Fibroblast of mammary gland (primary cell): Measurements from ENCODE around the gene STK10.

Experiments
- DNase-seq: peaks from one replicate; pipeline ENCODE4 v3.0.0-alpha.2; 2010; ENCODE audit warnings: low read depth
- H3K4me3 ChIP-seq: 2 replicates; pipeline ENCODE4 v1.5.1; 2011; ENCODE audit warnings: low read depth, mild to moderate bottlenecking, low read length, moderate library complexity; ENCODE audit not compliant: control insufficient read depth
- TF ChIP-seq, protein P1 (sequence below): conservative IDR thresholded peaks from 2 replicates; pipeline ENCODE4 v1.5.1; 2011; ENCODE audit warnings: low read depth, low read length, inconsistent platforms; ENCODE audit not compliant: control insufficient read depth, insufficient read depth

Gene STK10

DNA sequence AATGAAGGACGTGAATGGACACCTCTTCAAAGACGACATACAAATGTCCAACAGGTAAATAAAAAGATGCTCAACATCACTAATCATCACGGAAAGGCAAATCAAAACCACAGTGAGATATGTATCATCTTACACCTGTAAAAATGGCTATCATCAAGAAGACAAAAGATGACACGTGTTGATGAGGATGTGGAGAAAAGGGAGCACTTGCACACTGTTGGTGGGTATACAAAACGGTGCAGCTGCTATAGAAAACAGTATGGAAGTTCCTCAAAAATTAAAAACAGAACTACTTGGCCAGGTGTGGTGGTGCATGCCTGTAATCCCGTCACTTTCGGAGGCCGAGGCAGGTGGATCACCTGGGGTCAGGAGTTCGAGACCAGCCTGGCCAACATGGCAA lies 47.9 kb downstream of the STK10 start:
- DNase-seq, result no peak
- no peak overlapping the region for H3K4me3 ChIP-seq
- TF ChIP-seq, protein P1, sequence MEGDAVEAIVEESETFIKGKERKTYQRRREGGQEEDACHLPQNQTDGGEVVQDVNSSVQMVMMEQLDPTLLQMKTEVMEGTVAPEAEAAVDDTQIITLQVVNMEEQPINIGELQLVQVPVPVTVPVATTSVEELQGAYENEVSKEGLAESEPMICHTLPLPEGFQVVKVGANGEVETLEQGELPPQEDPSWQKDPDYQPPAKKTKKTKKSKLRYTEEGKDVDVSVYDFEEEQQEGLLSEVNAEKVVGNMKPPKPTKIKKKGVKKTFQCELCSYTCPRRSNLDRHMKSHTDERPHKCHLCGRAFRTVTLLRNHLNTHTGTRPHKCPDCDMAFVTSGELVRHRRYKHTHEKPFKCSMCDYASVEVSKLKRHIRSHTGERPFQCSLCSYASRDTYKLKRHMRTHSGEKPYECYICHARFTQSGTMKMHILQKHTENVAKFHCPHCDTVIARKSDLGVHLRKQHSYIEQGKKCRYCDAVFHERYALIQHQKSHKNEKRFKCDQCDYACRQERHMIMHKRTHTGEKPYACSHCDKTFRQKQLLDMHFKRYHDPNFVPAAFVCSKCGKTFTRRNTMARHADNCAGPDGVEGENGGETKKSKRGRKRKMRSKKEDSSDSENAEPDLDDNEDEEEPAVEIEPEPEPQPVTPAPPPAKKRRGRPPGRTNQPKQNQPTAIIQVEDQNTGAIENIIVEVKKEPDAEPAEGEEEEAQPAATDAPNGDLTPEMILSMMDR, result no peak

DNA sequence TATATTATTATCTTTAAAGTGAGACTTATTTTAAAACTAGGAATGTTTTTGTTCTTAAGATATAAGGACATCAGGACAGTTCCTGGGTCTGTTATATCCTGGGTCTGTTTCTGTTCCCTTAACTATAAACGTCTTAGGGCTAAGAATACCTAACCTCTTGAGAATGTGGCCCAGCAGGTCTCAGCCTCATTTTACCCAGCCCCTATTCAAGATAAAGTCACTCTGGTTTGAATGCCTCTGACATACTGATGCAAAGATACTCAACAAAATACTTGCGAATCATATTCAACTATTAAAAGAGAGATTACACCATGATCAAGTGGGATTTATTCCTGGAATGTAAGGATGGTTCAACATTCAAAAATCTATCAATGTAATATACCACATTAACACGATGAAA lies 51.0 kb downstream of the STK10 start:
- H3K4me3 ChIP-seq, result no peak overlapping the region
- TF ChIP-seq, protein P1, result no peak
- DNase-seq, result no peak

DNA sequence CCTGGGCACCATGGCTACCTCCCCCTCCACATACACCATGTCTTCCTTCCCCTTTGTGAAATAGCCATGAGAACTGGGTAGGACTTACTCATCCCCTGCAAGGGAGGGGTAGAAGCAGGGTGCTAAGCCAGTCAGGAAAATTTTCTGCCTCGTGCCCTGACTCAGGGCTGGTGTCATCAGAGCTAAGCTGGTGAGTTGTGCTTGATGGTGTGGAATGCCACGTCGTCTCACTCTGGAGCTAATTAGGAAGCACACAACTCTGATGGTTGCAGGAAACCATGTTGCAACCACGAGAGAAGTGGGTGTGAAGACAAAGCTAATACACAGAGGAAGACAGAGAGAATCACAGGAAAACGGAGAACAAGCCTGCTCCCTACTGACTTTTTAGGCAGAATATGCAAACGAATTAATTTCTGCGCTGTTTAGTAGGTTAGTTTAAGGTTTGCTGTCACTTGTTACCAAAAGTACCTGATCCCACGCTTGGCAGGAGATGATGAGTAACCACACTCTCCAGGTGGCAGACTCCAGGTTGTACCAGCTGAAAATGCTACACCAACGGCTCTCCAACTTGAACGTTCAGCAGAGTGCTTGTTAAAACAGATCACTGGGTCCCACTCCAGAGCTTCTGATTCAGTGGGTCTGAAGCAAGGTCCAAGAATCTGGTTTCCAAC lies 54.5 kb downstream of the STK10 start:
- no peak overlapping the region for H3K4me3 ChIP-seq
- TF ChIP-seq, protein P1, result no peak
- peak; percentile 98 for DNase-seq

DNA sequence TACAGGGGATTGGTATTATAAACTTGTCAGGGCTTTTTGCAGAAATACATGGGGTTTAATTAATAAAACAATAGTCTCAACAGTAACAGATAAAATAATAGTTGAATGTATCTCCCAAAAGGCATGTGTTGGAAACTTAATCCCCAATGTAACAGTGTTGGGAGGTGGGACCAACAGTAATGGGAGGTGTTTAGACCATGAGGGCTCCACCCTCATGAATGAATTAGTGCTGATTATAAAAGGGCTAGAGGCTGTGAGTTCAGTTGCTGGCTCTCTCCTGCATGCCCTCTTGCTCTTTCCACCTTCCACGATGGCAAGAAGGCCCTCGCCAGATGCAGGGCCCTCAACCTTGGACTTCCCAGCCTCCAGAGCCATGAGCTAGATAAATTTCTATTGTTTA lies 56.3 kb downstream of the STK10 start:
- DNase-seq, result no peak
- H3K4me3 ChIP-seq, result no peak overlapping the region
- TF ChIP-seq, protein P1, result no peak

DNA sequence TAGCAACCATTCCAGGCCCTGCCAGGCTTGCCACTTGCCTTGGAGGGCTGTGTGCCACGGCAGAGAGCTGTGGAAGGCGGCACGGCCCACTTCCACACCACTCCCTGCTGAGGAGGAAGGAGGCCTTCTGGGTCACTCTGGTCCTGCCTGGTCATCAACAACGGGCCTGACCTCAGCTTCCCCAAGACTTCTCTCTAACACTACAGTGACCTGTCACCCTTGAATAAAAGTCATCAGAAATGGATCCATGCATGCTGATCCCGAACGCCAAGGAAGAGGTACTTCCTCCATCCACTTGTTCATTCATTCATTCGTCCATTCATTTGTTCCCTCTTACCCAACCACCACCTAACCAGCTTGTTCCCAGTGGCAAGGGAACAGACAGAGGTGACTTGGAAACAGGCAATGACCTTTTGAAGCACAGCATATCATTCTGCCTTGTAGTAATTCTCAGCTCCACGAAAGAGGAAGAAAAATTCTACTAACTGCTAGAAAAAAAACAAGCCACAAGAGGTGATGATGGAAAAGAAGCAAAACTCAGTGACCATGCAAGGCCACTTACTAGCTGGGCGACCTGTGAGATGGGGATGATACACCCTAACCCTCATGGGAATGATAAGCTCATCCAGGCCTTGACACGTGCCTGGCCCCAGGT lies 58.6 kb downstream of the STK10 start:
- TF ChIP-seq, protein P1, result no peak
- DNase-seq, result no peak

DNA sequence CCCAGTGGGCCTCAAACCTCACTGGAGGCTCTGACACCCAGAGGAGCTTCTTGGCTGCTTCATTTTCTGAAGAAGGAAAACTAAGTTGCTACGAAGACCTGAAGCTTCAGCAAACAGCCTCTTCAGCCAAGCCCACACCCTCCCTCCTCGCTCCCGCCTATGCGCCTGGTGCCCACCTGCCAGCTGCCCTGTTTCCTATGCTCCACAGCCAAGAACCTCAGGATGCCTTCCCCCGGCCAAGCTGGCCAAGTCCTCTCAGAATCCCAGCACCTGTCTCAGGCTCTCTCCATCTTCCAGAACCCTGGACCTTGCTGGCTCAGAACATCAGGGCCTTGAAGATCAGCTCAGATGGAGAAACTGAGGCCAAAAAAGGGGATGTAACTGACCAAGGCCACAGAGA lies 60.4 kb downstream of the STK10 start:
- TF ChIP-seq, protein P1, result no peak
- H3K4me3 ChIP-seq, result no peak overlapping the region
- DNase-seq, result no peak

More for the DNA sequence above, 58.6 kb downstream of the STK10 start:
- H3K4me3 ChIP-seq, result no peak overlapping the region
